GM18520 (cell line): ENCODE data around the gene NXF1.
"Not testable (repeated sequence)": the region's sequence is repeated elsewhere in the genome, so short reads cannot be mapped to it uniquely, and the experiment has no call there.

Experiments used
- ATAC-seq: cut with Tn5 transposase; IDR thresholded peaks from one replicate; pipeline ENCODE4 v1.9.1; 2021; ENCODE audit not compliant: unreplicated experiment

The NXF1 gene

DNA sequence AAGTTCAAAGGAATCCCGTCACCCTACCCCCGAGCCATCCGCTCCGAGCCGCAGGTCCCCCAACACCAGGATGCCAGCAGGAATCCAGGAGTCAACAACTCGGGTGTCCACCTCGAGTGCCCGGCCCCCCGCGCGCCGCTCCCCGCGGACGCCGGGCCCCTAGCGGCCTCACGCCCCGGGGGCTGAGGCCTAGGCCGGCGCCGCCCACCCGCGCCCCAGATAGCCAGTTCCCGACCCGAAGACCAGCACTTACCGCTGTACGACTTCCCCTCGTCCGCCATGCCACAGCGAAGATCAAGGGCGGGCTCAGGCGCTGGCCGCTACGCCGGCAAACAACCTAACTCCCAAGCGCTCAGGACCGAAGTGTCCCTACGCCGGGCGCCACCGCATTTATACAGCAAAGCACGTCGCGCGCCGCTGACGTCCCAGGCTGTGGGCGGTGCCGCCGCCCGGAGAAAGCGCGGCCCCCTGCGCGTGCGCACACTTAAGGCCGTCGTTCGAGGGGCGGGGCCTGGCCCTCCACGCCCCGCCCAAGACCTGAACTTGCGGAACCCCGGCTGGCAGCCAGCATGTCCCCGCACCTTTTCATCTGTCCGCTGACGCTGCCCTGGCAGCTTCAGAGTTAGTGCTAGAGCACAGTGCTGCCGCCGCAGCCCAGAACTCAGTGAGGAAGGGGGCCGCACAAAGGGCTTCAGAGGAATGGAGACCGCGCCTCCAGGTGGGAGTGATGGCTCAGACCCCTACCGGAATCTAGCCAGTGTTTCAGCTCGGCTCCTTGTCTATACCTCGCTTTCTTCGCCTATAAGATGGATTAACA, at the start of gene NXF1:
TSS of gene NXF1 (minus strand) at position 365 of the 817 bp plus-strand sequence. CDS start at position 281, 84 bp downstream.
- ATAC-seq = peak; percentile 80

DNA sequence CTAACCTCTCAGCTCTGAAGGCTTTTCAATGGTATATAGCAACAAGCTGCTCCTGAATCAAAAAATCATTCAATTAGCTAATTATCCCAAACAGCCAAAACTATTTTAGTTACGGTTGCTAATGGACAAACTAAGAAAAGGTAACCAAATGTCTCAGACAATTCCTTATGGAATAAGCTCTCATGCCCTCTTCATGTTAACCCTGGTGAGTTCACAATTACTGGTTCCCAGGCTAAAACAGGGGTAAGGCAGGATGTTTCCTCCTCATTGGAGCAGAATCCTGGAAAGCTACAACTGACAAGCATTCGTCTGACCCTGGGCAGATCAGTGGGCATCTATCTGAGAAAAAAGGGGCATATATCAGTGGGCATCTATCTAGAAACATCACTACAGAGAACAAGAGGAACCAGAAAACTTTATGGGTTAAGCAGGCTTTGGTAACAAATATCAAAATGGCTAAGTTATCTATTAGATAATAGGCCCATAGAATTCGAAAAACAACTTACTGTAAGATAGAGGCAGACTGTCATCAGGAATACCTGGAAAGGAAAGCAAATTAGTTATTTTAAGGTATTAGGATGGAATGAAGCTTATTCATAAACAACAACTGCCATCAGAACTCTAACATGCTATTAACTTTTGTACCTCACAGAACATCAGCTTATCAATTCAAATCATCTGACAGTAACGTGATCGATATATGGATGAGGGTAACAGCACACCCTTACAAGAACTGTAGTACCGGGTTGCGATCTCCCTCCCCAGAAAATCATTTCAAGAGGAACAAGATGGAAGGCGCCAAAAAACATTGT, 49.0 kb upstream of the NXF1 start:
- no peak for ATAC-seq

DNA sequence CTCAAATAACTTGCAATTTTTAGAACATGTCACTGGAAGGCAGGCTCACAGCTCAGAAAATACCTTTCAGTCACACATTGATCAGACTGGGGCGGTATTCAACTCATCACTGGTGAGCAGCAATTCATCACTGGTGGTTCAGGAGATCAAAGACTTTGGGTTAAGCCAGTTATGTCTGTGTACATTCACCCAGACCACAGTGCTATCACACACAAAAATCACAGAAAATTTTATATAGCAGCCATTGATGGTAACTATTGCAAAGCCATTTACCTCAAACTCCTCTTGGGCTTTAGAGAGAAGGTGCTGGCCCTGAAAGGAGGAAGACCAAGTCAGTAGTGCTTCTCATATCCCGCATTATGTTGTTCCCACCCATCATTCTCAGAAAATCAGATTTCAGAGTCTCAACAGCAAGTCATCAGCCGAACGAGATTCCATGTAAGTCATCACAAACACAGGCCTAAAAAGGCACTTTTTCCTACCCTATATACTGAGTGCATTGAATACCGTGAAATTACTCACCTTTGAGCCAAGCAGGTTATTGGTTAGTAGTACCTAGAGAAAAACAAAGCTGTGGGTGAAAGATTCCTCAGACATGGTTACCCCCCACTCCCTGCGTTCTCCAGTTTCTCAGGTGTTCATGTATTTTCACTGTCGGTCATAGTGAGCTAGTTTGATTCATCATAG, 48.2 kb upstream of the NXF1 start:
- ATAC-seq = no peak

DNA sequence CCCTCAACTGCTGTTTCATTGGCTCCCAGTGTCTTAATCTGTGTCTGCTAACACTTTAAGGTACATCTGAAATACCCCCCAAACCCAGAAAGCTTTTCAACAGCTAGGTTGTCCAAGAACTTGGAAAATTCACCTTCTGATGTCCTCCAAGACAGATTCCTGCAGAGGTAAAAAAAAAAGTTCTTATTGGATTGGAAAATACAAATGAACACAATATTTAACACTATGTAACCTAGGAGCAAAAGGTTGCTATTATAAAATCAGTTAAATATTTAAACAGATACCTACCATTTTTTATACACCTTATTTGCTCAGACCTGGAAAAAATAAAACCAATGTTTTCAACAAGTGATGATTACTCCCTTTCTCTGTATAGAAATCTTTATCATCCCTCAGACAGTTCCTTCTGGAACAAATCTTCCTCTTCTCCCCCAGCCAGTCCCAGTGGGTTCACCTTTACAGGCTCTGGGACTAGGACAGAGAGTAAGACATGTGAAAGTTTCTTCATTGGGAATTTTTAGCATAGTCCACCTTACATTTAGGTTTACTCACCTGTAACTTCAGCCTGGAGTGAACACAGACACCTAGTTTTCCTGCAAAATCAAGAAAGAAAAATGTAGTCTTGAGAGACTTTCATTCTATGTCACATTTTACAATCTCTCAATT, 47.4 kb upstream of the NXF1 start:
- no peak for ATAC-seq

DNA sequence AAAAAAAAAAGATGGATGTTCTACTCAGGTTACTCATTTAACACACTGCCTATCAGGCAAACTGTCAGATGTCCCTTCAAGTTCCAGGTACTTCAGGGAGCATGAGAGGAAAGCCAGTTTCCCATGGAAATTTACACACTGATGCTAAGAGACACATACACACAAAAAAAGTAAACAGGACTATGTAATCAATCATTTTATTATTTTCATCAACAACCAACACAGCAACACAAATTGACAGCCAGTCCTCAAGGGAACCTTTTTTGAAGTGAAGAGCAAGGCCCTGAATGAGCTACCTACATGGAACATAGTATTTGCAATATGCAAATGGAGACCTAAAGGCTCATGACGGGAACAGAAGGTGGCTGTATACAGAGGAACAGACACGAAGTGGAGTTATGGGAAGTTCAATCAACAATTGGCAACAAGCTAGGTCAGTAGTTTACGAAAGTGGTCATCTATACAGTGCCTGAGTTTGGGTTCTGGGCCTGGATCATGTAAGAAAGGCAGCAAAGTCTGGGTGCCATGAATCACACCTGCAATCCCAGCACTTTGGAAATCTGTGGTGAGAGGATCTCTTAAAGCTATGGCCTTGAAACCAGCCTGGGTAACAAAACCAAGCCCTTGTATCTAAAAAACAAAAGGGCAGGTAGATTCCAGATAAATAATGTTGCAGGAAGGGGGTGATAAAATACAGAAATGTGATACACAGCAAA, 46.7 kb upstream of the NXF1 start:
- no peak for ATAC-seq

DNA sequence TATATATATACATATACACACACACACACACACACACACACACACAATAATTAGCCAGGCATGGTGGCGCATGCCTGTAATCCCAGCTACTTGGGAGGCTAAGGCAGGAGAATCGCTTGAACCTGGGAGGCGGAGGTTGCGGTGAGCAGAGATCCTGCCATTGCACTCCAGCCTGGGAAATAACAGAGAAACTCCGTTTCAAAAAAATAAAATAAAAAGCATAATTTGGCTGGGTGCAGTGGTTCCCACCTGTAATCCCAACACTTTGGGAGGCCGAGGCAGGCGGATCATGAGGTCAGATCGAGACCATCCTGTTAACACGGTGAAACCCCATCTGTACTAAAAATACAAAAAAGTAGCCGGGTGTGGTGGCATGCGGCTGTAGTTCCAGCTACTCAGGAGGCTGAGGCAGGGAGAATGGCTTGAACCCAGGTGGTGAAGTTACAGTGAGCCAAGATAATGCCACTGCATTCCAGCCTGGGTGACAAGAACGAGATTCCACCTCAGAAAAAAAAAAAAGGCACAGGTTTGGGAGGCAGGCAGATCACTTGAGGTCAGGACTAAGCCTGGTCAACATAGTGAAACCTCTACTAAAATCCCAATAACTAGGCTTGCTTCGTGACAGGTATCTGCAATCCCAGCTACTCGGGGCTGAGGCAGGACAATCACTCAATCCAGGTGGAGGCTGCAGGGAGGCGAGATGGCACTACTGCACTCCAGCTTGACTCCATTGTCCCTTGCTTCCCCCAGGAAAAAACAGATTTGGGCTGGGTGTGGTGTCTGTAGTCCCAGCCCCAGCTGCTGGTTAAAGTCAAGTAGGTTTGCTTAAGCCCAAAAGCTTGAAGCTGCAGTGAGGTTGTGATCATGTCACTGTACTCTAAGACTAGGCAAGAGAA, 45.9 kb upstream of the NXF1 start:
- no peak for ATAC-seq

DNA sequence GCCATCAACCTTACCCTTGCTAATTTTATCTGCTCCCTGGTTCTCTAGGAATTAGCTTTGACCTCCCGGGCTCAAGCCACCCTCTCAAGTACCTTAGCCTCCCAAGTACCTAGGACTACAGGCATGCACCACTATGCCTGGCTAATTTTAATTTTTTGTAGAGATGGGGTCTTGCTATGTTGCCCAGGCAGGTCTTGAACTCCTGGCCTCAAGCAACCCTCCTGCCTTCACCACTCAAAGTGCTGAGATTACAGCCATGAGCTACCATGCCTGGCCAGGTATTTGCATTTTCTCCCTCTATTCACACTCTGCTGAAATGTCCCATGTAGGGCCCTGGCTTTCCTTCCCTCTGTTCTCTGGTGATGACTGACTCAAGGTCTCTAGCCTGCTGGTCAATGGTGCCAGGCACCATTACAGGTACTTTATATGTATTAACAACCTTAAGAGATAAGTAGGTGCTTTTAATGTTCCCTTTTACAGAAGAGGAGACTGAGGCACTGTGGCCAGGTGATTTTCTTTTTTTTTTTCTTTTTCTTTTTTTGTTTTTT, 42.6 kb upstream of the NXF1 start:
- no peak for ATAC-seq

DNA sequence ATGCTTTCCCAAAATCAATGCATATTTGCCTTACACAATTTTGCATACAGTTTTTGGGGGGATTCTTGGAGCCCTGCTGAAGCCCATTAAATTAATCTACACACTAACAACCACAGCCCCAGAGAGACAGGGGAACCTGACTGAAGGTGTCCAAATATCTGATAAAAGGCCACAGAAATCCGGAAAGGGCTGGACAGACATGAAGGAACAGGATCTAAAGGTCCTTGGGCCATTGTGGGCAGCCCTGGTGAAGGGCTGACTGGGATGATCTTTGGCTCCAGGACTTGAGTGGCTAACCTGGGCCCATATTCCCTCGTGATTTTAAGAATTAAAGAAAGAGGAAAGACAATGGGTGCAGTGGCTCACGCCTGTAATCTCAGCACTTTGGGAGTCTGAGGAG, 40.9 kb upstream of the NXF1 start:
- no peak for ATAC-seq

DNA sequence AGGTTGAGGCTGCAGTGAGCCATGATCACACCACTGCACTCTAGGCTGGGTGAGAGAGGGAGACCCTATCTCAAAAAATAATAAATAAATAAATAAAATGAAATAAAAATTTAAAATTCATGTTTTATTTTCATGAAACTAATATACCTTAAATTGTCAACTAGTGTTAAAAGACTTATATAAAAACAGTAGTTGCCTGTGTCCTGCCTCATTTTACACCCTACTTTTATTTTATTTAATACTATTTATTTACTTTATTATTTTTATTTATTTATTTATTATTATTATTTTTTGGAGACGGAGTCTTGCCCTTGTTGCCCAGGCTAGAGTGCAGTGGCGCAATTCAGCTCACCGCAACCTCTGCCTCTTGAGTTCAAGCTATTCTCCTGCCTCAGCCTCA, 38.9 kb upstream of the NXF1 start:
- no peak for ATAC-seq

DNA sequence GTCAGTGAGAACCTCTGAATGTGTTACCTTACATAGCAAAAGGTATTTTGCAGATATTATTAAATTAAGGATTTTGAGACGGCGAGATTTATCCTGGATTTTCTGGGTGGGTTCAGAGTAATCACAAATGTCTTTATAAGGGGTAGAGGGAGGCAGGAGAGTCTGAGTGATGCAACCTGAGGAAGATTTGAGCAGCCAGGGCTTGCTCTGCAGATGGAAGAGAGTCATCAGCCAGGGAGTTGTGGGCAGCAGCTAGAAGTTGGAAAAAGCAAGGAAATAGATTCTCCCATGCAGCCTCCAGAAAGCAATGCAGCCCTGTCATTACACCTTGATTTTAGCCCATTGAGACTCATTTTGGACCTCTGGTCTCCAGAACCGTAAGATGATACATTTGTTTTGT, 38.2 kb upstream of the NXF1 start:
- ATAC-seq = no peak

DNA sequence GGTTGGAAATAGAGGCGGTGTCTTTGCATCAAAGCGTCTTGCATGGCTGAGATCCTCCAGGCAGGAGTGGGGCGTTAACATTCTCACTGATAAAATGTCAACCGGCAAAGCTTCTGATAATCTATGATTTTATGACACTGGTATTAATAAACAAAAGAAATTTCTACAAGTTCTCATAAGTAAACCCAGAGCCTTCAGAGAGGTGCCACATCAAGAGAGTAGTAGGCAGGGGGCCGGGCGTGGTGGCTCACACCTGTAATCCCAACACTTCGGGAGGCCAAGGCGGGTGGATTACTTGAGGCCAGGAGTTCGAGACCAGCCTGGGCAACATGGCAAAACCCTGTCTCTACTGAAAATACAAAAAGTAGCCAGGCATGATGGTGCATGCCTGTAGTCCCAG, 37.7 kb upstream of the NXF1 start:
- ATAC-seq = not testable (repeated sequence)

DNA sequence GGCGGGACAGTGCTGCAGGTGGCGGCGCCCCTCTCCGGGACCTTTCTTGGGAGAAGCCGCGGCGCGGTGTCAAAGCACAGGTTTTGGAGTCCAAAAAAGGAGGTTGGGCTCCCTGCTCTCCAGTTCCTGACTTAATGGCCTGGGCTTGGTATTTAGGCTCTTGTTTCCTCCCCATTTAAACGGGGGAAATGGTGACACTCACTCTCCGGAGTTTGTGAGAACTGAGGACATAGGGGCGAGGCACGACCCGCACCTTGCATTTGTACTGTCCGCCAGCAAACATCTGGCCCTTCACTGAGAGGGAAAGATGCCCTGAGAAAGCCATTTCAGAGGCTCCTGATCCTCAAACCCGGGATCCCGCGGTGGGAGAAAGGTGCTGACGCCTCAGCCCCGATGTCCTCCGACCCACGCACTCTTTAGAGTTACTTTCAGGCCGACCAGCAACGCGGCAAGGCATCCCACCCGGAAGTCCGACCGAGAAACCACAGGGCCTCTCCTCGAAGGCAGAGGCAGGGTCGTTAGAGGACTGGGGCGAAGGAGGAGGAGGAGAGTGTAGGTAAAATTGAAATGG, 37.0 kb upstream of the NXF1 start:
- no peak for ATAC-seq

DNA sequence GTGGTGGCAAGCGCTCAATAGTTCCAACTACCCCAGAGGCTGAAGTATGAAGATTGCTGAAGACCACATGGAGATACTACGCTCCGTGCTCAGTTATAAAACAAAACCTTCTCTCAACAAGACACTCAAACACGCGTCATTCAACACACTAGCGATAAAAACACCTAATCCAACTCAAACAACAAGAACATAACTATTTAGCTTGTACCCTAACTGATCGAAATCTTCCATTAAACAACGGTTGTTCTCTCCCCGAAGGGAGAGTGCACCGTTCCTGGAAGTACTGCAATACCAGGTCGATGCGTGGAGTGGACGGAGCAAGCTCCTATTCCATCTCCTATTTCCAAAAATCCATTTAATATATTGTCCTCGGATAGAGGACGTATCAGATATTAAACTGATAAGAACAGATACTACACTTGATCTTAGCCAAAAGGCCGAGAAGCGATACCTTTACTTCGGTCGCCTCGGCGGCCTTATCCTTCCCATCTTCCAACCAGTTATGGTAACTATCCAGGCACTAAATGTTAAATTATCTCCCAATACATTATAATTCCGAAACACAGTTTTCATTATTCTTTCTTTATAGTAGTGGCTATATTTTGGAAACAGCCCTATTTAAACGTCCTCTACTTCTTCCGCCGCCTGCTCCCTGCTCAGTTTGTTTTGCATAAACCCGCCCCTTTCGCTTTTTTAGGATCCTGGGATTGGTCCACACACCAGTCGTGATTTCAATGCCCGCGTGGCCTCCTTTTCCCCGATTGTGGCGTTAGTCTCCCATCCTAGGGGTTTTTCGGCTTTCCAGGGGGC, 36.3 kb upstream of the NXF1 start:
- peak; percentile 44 for ATAC-seq

DNA sequence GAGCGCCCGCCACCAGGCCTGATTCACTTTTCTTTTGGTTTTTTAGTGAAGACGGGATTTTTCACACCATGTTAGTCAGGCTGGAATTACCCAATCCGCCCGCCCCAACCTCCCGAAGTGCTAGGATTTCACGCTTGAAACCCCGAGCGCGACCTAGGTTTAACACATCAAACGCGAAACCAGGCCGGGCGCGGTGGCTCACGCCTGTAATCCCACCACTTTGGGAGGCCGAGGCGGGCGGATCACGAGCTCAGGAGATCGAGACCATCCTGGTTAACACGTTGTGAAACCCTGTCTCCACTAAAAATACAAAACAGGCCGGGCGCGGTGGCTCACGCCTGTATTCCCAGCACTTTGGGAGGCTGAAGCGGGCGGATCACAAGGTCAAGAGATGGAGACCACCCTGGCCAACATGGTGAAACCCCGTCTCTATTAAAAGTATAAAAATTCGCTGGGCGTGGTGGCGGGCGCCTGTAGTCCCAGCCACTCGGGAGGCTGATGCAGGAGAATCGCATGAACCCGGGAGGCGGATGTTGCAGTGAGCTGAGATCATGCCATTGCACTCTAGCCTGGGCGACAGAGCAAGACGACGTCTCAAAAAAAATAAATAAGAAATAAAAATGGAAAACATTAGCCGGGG, 35.6 kb upstream of the NXF1 start:
- ATAC-seq = peak; percentile 2

DNA sequence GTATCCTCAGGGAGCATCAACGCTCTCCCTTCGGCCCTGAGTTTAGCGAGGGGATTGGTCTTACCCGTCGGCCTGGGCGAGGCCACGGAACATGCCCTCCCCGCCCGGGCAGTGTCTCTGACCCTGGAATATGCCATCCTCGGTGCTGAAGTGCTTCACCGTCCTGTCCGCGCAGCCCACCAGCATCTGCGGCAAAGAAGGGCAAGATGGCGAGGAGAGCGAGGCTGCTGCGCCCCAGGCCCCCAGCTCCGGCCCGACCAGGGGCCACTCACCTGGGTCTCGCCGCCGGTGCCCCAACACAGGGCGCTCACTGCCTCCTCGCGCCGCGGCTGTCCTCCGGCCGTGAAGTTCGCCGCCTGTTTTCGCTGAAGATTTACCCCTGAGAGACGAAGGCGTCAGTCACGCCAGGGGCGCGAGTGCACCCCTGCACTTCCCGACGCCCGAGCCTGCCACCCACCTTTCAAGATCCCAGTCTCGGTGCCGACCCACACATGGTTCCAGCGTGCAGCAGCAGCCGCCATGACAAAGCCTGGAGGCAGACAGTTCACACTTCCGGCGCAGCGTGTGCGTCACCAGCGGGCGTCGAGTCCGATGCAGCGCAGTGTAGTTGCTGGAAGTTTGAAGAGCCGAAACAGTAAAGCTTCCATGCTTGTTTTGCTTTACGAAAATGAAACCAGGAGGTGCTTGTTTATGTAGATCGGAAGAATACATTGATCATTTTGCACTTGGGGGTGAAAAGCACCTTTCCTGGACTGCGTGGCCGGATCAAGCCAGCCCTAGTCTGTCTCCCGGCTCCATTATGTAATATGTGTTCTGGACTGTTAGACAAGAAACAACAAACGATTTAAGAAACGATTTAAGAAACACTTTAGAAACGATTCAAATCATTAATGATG, 34.1 kb upstream of the NXF1 start, which contains the start of gene WDR74:
TSS of gene WDR74 (minus strand) at position 541 of the 896 bp plus-strand sequence. CDS start at position 521, 20 bp downstream.
- ATAC-seq = peak; percentile 40

DNA sequence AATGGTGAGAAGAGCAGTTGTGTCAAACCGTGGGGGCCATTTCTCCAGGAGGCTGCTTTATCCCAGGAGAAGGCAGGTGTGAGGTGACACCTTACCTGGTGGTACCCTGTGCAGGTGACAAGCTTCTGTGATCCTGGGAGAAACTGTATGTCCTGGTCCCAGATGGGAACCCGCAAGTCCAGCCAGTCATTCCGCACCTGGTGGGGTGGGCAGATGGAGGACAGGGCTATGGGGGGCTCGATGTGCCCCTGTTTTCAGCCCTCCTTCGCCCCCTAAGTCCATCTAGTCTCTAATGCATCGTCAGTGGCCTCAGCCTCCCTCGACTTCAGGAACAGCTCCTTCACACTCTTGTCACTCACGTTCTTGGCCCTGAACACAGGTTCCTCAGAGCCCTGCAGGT, 30.1 kb upstream of the NXF1 start:
- ATAC-seq = no peak
